Ascending aorta (tissue), 2 donors: ENCODE results near the gene B4GALNT4. TPM values are rescaled to one million over a fixed set of nuclear protein-coding genes. Genes with fewer than 3 reads are reported as not detected.

Experiments
- DNase-seq, 2 donors: peaks; one replicate each; pipeline ENCODE4 v3.0.0-alpha.2; 2019; ENCODE audit warnings: low spot score in 2 of 2
- H3K27ac ChIP-seq, 2 donors: fragments of 200-600 bp; sonication (generic); one replicate each; pipeline ENCODE4 v1.5.1; 2016 to 2017; ENCODE audit warnings: mild to moderate bottlenecking in 1 of 2
- H3K27me3 ChIP-seq: fragments of 200-600 bp; sonication (generic); one replicate; pipeline ENCODE4 v1.5.1; 2017
- H3K36me3 ChIP-seq, 2 donors: fragments of 200-600 bp; sonication (generic); one replicate each; pipeline ENCODE4 v1.5.1; 2016
- H3K4me1 ChIP-seq, 2 donors: fragments of 200-600 bp; sonication (generic); one replicate each; pipeline ENCODE4 v1.5.1; 2016 to 2017; ENCODE audit warnings: mild to moderate bottlenecking in 1 of 2
- H3K4me3 ChIP-seq, 2 donors: fragments of 200-600 bp; sonication (generic); one replicate each; pipeline ENCODE4 v1.5.1; 2016 to 2017; ENCODE audit warnings: mild to moderate bottlenecking in 1 of 2
- H3K9me3 ChIP-seq, 2 donors: fragments of 200-600 bp; sonication (generic); one replicate each; pipeline ENCODE4 v1.5.1; 2016
- intact Hi-C: fragments of 100-400 bp; cut with DNase I; formaldehyde crosslinking; loops from one replicate; pipeline ENCODE4 v1.15.1; 2023
- total RNA-seq: library from RNA; depleted of rRNA; stranded (reverse); fragments of >200 nt; gene quantifications from one replicate; pipeline ENCODE4 v1.1.0, GENCODE V29; 2016
- TF ChIP-seq, protein P1 (sequence below), 3 experiments: fragments of 200-600 bp in 2 of 3; fragments of 450-650 bp in 1 of 3; sonication (generic) in 2 of 3; IDR thresholded peaks; one replicate each; pipeline ENCODE4 v1.5.1; 2016 to 2019; ENCODE audit warnings: antibody characterized with exemption in 3 of 3, mild to moderate bottlenecking in 1 of 3, moderate library complexity in 1 of 3

B4GALNT4 gene
- total RNA-seq, 1 donor from 2014 or later: not detected

DNA sequence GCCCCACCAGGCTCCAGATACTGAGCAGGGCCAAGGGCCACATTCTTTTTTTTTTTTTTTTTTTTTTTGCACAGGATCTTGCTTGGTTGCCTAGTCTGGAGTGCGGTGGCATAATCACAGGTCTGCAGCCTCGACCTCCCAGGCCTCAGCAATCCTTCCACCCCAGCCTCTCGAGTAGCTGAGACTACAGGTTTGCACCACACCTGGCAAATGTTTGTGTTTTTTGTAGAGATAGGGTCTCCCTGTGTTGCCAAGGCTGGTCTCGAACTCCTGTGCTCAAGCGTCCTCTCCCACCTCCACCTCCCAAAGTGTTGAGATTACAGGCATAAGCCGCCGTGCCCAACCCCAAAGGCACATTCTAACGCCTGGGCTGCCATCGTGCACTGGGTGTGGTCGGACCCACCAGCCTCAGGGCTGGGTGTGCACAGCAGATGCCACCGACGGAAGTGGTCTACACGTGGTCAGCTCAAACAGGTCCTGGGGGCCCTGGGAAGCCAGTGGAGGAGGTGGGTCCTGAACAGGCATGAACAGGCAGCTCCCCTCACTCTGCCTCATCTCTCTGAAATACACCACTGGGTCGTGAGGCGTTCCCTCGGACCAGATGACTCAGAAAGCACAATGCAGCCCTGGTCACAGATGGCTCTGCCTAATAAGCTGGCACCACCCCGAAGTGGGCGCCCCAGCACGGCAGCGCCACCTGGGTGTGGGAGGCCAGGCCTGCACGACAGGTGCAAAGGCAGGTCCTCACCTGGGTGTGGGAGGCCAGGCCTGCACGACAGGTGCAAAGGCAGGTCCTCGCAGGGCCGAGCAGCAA, 5.1 kb upstream of the B4GALNT4 start:
- DNase-seq: no peak
- TF ChIP-seq, protein P1, sequence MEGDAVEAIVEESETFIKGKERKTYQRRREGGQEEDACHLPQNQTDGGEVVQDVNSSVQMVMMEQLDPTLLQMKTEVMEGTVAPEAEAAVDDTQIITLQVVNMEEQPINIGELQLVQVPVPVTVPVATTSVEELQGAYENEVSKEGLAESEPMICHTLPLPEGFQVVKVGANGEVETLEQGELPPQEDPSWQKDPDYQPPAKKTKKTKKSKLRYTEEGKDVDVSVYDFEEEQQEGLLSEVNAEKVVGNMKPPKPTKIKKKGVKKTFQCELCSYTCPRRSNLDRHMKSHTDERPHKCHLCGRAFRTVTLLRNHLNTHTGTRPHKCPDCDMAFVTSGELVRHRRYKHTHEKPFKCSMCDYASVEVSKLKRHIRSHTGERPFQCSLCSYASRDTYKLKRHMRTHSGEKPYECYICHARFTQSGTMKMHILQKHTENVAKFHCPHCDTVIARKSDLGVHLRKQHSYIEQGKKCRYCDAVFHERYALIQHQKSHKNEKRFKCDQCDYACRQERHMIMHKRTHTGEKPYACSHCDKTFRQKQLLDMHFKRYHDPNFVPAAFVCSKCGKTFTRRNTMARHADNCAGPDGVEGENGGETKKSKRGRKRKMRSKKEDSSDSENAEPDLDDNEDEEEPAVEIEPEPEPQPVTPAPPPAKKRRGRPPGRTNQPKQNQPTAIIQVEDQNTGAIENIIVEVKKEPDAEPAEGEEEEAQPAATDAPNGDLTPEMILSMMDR (IDR thresholded peaks at IDR 0.05): peak in 1 of 3 experiments; percentile 14
- Histone ChIP-seq H3K36me3 (no peaks in the 10 kb centered on the region), H3K27me3 (peaks cover 12% of the 10 kb centered on the region), H3K9me3 (no peaks in the 10 kb centered on the region), H3K4me1 (peaks cover 0 to 5% of the 10 kb centered on the region in 2 donors), H3K4me3 (no peak overlapping the region), H3K27ac (no peak overlapping the region)
- intact Hi-C loops: no loop called here

DNA sequence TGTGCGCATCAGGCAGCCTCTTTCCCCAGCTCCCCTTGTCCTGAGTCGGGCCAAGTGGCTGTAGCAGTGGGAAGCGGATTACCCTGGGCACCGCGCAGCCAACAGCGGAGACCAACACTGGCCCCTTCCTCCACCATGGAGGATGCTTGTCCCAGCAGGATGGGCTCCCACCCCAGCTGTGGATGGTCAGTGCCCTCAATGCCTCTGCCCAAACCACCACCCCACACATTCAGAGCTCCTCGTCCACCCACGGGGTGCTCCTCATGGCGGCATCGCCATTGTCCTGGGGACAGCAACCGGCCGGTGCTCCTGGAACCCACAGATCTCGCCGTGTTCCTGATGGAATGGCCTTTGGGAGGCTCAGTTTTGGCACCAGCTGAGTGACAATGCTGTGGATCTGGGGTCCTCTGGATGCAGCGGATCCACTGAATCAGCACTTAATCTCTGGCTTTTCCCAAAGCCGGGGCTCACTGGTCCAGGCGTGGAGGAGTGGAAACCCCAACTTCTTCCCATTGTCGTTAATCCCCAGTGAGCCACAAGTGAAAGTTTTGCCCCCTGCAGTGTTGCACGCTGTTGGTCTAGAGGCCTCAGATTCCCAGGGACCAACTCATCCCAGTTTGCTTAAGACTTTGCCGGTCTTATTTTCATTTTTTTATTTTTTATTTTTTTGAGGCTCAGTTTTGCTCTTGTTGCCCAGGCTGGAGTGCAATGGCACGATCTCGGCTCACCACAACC, 4.1 kb upstream of the B4GALNT4 start:
- H3K4me1 ChIP-seq: peaks cover 0 to 5% of the 10 kb centered on the region in 2 donors
- TF ChIP-seq, protein P1 (IDR thresholded peaks at IDR 0.05): no peak
- no peaks in the 10 kb centered on the region for H3K36me3 ChIP-seq
- intact Hi-C loops: no loop called here
- H3K27me3 ChIP-seq: peaks cover 14% of the 10 kb centered on the region
- DNase-seq: no peak
- no peak overlapping the region for H3K27ac ChIP-seq
- no peak overlapping the region for H3K4me3 ChIP-seq
- no peaks in the 10 kb centered on the region for H3K9me3 ChIP-seq

- Histone ChIP-seq H3K27ac (no peak overlapping the region), H3K4me3 (no peak overlapping the region), H3K9me3 (no peaks in the 10 kb centered on the region), H3K27me3 (peaks cover 18% of the 10 kb centered on the region), H3K4me1 (peaks cover 0 to 5% of the 10 kb centered on the region in 2 donors), H3K36me3 (no peaks in the 10 kb centered on the region)
- intact Hi-C loops: no loop called here
- TF ChIP-seq, protein P1 (IDR thresholded peaks at IDR 0.05): no peak
- no peak for DNase-seq
Observed at GRCh38 chr11:365831-366230, 3.5 kb upstream of the B4GALNT4 start.

DNA sequence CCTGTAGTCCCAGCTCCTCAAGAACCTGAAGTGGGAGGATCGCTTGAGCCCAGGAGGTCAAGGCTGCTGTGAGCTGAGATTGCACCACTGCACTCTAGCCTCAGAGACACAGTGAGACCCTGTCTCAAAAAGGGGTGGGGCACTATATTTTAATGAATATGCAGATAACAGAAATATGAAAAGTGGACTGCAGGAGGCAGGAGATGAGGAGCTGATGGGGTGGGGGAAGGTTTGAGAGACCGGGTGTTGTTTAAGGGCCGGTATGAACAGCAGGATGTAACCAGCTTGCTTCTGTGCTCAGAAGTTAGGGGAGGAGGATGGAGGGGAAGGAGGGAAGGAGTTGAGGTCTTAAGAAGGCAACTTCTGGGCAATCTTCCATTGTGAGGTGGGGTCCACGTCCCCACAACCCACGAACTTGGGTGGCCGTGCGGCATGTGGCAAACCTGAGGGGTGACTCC, 1.3 kb upstream of the B4GALNT4 start:
- H3K36me3 ChIP-seq: no peaks in the 10 kb centered on the region
- intact Hi-C loops: no loop called here
- H3K4me1 ChIP-seq: peaks cover 0 to 5% of the 10 kb centered on the region in 2 donors
- peak overlapping the region in 1 of 2 donors; percentile 43 for H3K4me3 ChIP-seq
- peaks cover 18% of the 10 kb centered on the region for H3K27me3 ChIP-seq
- H3K27ac ChIP-seq: no peak overlapping the region
- H3K9me3 ChIP-seq: no peaks in the 10 kb centered on the region
- DNase-seq: no peak
- TF ChIP-seq, protein P1 (IDR thresholded peaks at IDR 0.05): no peak

DNA sequence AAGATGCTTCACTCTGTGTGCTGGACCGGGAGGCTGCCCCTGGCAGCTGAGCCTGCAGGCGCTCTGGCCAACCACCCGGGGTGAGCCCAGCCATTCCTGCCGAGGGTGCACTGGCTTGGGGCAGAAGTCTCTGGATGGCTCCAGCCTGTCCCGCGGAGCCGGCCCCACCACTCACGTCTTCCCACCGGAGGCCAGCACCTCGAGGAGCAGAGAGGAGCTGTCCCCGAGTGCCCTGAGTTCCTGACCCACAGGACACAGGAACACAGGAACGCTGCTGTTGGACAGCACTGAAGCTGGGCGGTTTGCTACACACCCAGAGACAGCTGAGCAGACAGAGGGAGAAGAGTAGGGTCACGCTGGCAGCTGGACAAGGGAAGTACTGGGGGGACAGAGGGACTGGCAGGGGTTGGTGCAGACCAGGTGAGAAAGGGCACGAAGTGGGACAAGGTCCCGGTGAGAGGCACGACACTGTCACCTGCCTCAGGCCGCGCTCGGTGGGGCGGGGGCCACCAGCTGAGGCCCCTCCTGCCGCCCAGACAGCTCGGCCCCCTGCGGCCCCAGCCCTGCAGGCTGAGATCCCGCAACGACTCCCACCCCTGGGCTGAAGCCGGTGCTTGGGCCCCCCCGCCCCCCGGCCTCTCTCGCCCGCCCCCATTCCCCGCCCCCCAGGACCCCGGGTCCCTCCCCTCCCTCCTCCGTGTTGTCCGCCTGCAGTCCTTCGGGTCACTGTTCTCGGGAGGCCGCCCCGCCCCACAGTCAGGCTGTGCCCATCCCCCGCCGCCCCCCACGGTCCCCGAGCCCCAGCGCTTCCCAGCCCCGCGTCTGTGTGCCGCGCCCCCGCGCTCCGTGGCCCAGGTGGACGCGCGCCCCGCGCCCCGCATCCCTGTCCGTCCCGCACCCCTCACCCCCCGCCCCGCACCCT, 624 bp upstream of the B4GALNT4 start:
- H3K36me3 ChIP-seq: no peaks in the 10 kb centered on the region
- intact Hi-C loops: no loop called here
- H3K27me3 ChIP-seq: peaks cover 18% of the 10 kb centered on the region
- no peak overlapping the region for H3K27ac ChIP-seq
- DNase-seq: no peak
- no peaks in the 10 kb centered on the region for H3K9me3 ChIP-seq
- H3K4me3 ChIP-seq: peak overlapping the region in 1 of 2 donors; percentile 43
- peaks cover 0 to 5% of the 10 kb centered on the region in 2 donors for H3K4me1 ChIP-seq
- TF ChIP-seq, protein P1 (IDR thresholded peaks at IDR 0.05): no peak
